M059J (cell line): Measurements from ENCODE around the gene MAGEE1. TPM values are rescaled to one million over a fixed set of nuclear protein-coding genes. Genes with fewer than 3 reads are reported as not detected.

Source experiments
- DNase-seq: peaks from one replicate; pipeline ENCODE4 v3.0.0-alpha.2; 2012; ENCODE audit warnings: low read depth
- total RNA-seq: library from RNA; depleted of rRNA; stranded (reverse); fragments of >200 nt; shearing (Covaris generic); gene quantifications from 2 replicates; pipeline ENCODE4 v1.2.3, GENCODE V29; 2014; rRNA removed

MAGEE1 gene
- 0.02 and 0.15 TPM in 2 replicates for total RNA-seq

GRCh38 chrX:76427560-76428242 lies at the start of gene MAGEE1:
Gene MAGEE1 (plus strand): TSS chrX:76427710. CDS start chrX:76427931, 221 bp downstream.
- peak; percentile 12 for DNase-seq

DNA sequence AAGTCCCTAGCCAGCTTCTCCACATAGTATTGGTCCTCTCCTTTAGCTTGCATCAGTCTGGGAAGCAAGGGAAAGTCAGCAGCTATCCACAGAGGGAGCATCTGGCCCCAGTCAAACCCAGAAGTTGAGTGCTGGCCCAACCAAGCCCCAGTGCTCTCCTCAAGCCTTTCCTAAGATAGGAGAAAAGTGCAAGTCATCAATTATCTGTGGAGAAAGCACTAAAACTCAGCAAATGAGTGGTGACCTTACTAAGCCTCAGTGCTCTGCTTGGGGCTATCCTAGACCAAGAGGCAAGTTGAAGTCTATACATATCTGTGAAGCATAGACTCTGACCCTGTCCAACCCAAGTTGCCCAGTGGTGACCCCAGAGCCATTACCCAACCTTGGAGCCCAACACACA lies 28.5 kb upstream of the MAGEE1 start:
- no peak for DNase-seq

GRCh38 chrX:76407795-76408194 lies 19.7 kb upstream of the MAGEE1 start:
- no peak for DNase-seq

GRCh38 chrX:76420237-76420636 lies 7.3 kb upstream of the MAGEE1 start:
- DNase-seq, result peak; percentile 0

DNA sequence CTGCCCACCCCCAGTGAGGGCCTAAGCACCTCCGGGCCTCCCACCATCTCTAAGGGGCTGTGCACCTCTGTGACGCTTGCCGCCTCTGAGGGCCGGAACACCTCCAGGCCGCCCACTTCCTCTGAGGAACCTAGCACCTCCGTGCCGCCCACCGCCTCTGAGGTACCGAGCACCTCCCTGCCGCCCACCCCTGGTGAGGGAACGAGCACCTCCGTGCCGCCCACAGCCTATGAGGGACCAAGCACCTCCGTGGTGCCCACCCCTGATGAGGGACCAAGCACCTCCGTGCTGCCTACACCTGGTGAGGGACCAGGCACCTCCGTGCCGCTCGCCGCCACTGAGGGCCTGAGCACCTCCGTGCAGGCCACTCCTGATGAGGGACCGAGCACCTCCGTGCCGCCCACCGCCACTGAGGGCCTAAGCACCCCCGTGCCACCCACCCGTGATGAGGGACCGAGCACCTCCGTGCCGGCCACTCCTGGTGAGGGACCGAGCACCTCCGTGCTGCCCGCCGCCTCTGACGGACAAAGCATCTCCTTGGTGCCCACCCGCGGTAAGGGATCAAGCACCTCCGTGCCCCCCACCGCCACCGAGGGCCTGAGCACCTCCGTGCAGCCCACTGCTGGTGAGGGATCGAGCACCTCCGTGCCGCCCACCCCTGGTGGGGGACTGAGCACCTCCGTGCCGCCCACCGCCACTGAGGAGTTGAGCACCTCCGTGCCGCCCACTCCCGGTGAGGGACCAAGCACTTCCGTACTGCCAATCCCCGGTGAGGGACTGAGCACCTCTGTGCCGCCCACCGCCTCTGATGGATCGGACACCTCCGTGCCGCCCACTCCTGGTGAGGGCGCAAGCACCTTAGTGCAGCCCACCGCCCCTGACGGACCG lies 977 bp downstream of the MAGEE1 start:
- no peak for DNase-seq

GRCh38 chrX:76433219-76433618 lies 5.7 kb downstream of the MAGEE1 start:
- no peak for DNase-seq

- DNase-seq, result no peak
Measured at GRCh38 chrX:76434103-76434741, 6.7 kb downstream of the MAGEE1 start.

DNA sequence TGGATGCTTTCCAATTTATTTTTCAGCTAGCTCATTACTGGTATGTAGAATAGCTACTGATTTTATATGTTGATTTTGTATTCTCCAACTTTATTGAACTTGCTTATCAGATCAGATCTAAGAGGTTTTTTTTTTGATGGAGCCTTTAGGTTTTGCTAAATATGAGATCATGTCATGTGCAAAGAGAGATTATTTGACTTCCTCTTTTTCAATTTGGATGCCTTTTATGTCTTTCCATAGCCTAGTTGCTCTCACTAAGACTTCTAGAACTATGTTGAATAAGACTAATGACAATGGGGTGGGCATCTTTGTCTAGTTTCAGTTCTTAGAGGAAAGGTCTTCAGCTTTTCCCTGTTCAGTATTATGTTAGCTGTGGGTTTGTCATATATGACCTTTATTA lies 11.7 kb downstream of the MAGEE1 start:
- DNase-seq, result no peak

DNA sequence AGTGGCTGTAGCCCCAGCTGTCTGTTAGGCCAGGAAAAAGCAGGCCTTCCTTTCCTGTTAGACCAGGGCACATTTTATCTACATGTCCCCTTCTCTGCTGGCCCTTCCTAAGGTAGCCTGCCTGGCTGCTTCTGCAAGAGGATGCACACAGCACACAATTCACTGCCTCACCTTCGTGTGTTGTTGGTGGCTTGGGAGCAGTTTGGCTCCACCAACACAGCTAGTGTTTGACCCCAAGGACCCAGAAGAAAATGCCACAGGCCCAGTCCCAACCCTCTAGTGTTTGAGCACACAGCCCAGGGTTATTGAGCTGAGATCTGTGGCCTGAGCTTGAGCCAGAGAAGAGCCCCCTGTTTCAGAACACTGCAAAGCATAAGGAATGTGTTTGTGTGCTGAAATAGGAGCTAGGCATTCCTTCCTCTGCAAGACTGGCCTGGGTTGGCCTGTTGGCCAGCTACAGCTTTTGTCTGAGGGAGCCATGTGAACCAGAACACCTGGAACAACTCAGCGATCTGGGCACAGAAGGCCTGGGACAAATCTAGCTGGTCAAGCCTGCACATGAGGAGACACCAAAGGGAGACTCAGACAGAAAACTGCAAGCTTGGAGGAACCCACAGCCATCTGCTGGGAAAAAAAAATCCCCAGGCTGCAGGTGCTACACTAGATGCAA lies 26.4 kb downstream of the MAGEE1 start:
- DNase-seq, result no peak

GRCh38 chrX:76454456-76454927 lies 27.0 kb downstream of the MAGEE1 start:
- DNase-seq, result peak; percentile 0

DNA sequence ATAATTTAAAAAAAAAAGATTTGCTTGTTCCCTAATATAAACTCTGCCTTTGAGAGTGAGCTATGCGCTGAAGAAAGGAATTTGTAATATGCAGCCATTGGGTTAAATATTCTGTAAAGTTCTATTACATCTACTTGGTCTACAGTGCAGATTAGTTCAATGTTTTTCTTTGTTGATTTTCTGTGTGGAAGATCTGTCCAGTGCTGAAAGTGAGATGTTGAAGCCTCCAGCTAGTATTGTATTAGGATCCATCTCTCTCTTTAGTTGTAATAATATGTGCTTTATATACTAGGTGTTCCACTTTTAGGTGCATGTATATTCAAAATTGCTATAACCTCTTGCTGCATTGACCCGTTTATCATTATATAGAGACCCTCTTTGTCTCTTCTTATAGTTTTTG lies 49.8 kb downstream of the MAGEE1 start:
- DNase-seq, result no peak
